ENCODE results near the gene GNG4.
"Not testable (repeated sequence)": the region's sequence is repeated elsewhere in the genome, so short reads cannot be mapped to it uniquely, and the experiment has no call there.

Gene GNG4

DNA sequence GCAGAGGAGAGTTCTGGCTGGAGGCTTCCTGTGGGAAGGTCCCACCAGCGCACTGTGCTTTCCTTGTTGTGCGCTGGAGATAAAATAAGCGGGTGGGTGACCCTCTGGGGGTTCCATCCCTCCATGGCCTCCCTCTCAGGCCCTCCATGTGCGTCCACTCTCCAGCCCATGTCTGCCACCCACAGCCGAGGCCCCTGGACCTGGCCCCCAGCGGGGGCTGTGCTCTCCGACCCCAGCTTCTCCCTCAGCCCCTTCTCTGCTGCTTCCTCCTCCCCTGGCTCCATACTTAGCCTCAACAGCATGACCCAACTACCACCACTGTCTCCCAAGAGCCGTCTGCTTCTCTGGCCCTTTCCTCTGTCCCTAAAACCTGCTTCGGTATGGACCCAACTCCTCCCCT, 61.4 kb downstream of the GNG4 start:
- no peak for DNase-seq (ENCODE audit: insufficient read length, low spot score)
- no peak for FAIRE-seq

DNA sequence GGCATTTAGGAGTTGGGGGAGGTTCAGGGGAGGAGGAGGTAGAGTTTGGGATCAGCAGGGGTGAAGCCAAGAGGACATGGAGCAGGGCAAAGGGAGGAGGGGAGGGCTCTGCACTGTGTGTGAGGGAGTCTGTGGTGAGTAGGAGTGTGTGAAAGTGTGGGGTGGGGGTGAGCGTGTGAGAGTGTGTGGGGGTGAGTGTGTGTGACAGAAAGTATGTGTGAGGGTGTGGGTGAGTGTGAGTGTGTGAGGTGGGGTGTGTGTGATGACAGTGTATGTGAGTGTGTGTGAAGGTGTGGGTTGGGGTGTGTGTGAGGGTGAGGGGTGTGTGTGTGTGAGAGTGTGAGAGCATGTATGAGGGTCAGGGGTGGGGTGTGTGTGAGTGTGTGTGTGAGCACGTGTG, 62.6 kb downstream of the GNG4 start:
- FAIRE-seq (no peak), DNase-seq (ENCODE audit: insufficient read length, low spot score) (no peak)

DNA sequence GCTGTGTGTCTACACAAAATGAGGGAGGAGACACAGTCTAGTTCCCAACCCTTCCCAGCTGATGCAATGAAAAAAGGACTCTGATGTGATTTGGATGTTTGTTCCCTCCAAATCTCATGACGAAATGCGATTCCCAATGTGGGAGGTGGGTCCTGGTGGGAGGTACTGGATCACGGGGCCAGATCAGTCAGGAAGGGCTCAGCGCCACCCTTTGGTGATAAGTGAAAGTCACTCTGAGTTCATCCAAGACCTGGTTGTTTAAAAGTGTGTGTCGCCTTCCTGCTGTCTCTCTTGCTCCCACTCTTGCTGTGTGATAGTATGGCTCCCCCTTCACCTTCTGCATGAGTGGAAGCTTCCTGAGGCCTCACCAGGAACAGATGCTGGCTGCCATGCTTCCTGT, 63.2 kb downstream of the GNG4 start:
- no peak for FAIRE-seq

DNA sequence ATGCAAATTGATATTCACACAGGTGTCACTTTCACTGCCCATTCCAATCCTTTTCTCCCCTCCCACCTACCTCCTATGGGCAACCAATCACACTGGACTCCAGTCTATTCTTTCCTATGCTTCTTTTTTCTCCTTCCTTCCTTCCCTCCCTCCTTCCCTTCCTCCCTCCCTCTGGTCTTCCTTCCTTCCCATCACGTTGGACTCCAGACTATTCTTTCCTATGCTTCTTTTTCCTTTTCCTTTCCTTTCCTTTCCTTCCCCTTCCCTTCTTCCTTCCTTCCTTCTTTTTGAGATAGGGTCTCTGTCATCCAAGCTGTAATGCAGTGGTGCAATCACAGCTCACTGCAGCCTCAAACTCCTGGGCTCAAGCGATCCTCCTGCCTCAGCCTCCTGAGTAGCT, 64.6 kb downstream of the GNG4 start:
- FAIRE-seq (no peak), DNase-seq (ENCODE audit: insufficient read length, low spot score) (no peak)

More for the DNA sequence above, 63.2 kb downstream of the GNG4 start:
- no peak for DNase-seq (ENCODE audit: insufficient read length, low spot score)

DNA sequence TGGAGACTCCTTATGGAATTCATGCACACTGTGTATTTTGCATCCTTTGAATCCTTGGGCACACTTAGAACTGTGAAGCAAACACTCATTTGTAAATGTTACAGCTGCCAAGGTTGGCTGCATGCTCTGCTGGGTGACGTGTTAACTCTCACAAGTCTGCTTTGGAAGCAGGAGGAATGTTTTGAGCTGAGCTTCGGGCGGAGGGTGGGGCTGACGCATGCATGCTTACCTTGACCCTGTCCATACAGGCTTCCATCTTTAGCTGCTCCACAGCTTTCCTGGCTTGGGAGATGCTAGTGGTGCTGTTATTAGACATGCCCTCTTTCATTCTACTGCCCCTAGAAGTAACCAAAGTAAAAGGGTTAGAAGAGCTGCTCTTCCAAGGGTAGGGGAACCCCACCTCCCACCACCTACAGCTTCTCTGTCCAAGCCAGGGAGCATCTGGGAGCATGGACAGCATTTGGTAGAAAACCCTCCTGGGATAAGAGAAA, 66.0 kb downstream of the GNG4 start:
- FAIRE-seq = no peak
- no peak for DNase-seq (ENCODE audit: insufficient read length, low spot score)

DNA sequence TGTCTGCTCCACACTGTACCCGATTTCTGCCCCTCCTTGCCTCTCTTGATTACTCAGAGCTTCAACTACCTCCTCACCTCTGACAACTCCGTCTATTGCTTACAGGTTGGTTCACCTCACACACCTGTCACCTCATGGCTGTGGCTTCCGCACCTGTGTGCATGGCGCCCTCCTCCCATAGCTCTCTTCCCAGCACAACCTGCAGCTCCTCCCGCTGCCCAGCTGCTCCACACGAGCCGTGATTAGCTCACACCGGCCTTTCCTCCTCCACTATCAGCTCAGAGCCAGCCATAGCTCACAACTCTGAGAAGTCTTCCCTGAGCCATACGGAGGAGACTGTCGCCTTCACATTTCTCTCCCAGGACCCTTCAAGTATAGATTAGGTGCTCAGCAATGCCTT, 67.5 kb downstream of the GNG4 start:
- no peak for DNase-seq (ENCODE audit: insufficient read length, low spot score)
- FAIRE-seq = no peak

DNA sequence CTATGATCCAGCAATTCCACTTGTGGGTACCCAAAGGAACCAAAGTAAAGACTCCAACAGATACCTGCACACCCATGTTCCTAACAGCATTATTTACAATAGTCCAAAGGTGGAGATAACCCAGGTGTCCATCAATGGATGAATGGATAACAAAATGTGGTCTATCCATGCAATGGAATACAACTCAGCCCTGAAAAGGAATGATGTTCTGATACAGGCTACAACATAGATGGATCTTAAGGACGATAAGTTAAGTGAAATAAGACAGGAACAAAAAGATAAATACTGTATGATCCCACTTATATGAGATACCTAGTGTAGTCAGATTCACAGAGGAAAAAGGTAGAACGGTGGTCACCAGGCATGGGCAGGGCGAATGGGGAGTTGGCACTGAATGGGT, 69.7 kb downstream of the GNG4 start:
- DNase-seq (ENCODE audit: insufficient read length, low spot score) = no peak
- no peak for FAIRE-seq

DNA sequence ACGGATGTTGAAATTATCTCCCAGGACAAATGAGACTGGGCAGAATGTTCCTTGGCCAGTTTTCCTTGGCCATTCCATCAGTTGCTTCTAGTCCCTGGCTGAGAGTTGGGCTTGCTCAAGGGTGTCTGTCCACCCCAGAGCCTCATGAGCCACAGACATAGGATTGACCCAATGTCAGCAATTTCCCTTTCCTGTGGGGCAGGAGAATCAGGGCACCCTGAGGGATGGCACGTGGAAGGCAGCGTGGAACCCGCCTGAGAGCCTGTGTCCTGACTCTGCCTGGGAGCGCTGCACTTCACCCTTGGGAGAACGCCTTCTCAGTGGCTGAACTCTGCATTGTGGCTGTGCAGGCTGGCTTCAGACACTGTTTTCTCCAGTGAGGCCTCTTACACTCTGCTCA, 74.0 kb downstream of the GNG4 start:
- FAIRE-seq (no peak), DNase-seq (ENCODE audit: insufficient read length, low spot score) (no peak)

DNA sequence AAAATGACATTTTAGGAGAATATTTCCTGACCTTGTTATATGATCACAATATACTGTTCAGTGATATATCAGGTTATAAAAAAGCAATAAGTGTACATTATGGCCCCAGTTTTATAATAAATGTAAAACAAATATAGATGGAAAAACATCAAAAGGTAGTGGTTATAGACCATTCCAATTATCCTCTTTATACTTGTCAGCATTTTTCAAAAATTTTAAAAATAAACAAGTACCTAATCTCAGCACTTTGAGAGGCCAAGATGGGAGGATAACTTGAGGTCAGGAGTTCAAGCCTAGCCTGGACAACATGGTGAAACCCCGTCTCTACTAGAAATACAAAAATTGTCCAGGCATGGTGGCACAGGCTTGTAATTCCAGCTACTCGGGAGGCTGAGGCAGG, 75.7 kb downstream of the GNG4 start:
- DNase-seq (ENCODE audit: insufficient read length, low spot score) (no peak), FAIRE-seq (no peak)

DNA sequence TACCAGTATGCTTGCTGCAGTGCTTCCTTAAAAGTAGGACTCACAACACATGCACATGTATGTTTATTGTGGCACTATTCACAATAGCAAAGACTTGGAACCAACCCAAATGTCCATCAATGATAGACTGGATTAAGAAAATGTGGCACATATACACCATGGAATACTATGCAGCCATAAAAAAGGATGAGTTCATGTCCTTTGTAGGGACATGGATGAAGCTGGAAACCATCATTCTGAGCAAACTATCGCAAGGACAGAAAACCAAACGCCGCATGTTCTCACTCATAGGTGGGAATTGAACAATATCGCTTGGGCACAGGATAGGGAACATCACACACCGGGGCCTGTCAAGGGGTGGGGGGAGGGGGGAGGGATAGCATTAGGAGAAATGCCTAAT, 76.6 kb downstream of the GNG4 start:
- not testable (repeated sequence) for FAIRE-seq; DNase-seq (ENCODE audit: insufficient read length, low spot score)

DNA sequence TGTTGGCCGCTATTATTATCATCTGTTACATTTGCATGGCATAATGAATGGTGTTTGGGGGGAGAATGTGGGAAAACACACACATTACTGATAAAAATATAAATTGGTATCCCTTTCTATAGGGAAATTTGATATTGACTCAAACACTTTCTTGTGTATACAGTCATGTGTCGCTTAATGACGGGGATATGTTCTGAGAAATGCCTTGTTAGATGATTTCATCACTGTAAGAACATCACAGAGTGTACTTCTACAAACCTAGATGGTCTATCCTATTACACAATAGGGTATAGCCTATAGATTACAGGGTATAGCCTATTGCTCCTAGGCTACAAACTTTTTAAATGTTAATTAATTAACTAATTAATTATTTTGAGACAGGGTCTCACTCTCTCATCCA, 78.1 kb downstream of the GNG4 start:
- DNase-seq (ENCODE audit: insufficient read length, low spot score) = no peak
- FAIRE-seq = no peak

DNA sequence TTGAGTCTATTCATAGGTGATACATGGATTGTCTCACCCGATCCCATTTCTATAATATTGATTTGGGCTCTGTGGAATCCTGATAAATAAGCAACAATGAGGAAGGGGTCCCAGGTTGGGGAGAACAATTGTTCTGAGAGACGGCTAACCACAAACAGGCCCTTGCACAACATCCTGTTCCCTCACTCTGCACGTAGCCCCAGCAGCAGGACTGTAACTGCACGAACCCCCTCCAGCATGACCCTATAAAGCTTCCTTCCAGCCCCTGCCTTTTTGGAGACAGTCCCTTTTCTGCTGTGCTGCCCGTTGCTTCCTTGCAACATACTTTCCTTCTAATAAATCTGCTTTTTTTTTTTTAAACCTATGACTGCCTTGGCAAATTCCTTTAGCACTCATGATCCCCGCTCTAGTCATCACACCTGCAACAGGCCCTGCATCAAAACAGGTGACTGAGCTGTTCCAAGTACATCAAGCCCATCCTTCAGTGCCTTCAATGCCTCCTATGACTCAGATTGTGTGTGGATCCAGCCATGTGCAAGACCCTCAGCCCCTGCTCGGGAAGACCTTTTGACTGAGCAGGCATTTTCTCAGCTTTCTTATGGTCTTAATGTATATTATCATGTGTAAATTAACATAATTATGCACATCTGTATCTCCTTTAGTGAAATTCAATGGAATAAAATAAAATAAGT, 81.6 kb downstream of the GNG4 start:
- no peak for DNase-seq (ENCODE audit: insufficient read length, low spot score)
- no peak for FAIRE-seq

DNA sequence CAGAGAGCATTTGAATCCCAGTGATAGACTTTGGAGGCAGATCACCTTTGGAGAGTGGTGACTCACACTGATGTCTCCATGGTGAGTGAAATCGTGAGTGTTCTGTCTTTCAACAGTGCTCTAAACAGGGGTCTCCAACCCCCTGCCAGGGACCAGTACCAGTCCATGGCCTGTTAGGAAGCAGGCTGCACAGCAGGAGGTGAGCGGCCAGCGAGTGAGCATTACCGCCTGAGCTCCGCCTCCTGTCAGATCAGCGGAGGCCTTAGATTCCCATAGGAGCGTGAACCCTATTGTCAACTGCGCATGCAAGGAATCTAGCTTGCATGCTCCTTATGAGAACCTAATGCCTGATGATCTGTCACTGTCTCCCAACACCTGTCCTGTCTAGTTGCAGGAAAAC, 83.5 kb downstream of the GNG4 start:
- no peak for DNase-seq (ENCODE audit: insufficient read length, low spot score)
- FAIRE-seq = no peak

DNA sequence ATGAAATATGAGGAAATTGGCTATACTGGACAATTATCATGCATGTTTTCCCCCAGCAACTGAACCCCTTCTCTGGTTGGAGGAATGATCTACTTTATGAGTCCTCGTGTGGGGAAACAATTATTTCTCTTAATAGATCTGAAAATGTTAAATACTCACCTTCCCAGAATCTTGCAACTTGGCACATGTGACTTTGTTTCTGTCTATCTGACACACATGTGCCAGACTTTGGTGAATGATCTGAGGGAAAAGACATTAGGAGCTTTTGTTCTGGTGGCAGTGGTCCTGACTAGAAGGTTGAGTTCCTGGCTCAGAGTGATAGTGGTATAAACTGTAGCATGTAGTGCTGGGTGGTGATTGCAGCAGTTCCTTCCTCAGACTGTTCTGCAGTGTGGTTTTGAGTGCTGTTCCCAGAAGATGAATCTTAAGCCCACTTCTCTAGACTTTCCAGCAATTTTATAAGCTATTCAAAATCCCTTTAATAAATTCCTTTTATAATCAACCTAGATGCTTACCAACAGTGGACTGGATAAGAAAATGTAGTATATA, 86.0 kb downstream of the GNG4 start:
- no peak for FAIRE-seq
- no peak for DNase-seq (ENCODE audit: insufficient read length, low spot score)

DNA sequence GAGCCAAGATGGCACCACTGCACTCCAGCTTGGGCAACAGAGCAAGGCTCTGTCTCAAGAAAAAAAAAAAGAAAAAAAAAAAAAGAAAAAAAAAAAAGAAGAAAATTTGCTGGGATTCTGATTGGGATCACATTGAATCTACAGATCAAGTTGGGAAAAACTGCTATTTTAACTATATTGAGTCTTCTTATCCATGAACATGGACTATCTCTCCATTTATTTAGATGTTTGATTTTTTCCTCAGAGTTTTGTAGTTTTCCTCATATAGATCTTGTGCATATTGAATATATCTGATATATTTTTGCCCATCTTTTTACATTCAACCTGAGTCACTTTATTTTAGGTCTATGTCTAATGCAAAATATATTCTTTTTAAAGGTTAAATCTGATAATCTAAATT, 87.0 kb downstream of the GNG4 start:
- DNase-seq (ENCODE audit: insufficient read length, low spot score) = no peak
- no peak for FAIRE-seq

DNA sequence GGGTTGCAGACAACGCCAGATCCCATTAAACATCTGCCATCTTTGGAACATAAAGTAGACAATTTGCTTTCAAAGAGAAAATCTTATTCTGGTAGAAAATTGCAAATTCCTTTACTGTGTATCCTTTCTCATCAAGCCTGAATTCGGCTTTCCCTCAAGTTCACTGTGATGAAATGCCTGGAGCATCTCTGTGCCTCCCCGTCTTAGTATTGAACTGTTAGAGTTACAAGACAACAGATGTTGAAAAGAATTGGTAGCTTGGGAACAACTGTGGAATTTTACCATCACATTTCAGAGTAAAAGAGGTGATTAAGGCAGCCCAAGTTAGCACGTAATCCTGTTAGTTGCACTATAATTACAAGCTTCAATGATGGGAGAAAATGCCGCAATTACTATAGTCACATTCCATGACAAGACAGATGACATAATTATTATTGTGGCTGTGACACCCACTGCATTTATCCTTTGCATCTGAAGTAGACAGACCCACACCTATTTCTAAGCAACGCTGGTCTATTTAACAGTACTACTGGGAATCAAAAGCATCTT, 90.9 kb downstream of the GNG4 start:
- DNase-seq (ENCODE audit: insufficient read length, low spot score) (no peak), FAIRE-seq (no peak)

DNA sequence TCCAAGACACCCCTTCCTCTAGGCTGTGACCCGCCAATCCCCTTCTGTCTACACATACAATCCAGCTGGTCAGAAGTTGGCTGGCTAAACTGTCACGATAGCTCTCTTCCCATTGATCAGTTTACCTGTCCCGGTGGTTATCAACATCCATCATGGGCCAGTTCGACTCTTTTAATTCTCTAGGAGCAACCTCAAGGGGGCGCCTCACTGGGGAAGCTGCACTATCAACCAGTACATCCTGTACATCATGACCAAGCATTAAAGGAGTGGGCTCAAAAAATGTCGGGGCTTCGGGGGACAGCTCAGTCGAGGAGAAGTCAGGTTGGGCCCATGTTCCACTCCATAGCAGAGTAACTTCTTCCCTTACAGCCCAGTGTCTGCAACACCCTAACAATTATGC, 92.1 kb downstream of the GNG4 start:
- DNase-seq (ENCODE audit: insufficient read length, low spot score) = no peak
- no peak for FAIRE-seq

DNA sequence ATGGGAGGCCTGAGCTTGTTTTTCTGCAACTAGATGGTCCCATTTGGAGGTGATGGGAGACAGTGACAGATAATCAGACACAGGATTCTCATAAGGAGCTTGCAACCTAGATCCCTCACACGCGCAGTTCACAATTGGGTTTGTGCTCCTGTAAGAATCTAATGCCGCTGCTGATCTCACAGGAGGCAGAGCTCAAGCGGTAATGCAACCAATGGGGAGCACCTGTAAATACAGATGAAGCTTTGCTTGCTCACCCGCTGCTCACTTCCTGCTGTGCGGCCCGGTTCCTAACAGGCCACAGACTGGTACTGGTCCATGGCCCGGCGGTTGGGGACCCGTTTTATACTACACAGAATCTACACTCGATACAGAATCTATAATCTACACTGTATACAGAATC, 92.8 kb downstream of the GNG4 start:
- DNase-seq (ENCODE audit: insufficient read length, low spot score) (no peak), FAIRE-seq (no peak)

DNA sequence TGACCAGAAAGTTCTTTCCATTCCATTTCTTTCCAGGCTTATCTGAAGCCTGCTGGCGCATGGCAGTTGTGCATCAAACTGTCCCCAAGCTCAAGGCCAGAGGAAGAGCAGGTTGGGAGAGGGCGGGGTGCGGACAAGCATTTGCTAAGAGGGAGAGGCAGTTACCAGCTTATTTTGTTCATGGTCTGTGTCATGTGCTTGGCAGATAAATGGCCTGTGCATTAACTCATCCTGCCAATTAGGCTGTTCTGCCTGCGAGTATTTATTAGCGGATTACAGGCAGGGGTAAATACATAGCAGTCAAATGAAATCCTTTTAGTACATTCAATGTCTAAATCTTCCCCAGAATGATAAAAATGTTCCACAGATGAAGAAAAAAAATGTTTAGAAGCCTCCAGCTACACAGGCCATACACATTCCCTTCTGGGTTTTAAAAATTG, 96.5 kb downstream of the GNG4 start:
- no peak for DNase-seq (ENCODE audit: insufficient read length, low spot score)
- FAIRE-seq = no peak

DNA sequence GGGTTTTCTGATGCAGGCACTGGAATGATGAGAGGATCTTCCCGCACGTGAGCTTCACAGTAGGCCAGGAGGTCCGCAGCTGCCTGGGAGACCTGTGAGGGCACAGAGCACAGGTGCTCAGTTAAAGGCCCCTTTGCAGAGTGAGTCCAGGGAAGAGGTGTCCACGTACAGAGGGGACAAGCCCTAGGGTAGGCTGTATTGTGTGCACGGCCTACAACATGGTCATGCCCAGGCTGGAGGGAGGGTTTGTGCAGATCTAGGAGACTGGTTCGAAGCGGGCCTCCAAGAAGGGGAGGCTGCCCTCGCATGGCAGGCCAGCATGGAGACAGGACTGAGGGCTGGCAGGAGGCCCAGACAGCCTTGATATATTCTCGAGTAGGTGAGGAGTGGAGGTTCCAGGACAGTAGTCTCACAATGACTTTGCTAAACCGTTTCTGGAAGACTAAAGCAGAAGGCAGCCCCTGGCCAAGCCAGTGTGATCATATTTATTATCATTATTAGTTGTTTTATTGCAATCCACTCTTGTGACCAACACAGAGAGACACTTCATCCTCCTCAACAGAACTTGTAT, 97.4 kb downstream of the GNG4 start:
- no peak for DNase-seq (ENCODE audit: insufficient read length, low spot score)
- no peak for FAIRE-seq

DNA sequence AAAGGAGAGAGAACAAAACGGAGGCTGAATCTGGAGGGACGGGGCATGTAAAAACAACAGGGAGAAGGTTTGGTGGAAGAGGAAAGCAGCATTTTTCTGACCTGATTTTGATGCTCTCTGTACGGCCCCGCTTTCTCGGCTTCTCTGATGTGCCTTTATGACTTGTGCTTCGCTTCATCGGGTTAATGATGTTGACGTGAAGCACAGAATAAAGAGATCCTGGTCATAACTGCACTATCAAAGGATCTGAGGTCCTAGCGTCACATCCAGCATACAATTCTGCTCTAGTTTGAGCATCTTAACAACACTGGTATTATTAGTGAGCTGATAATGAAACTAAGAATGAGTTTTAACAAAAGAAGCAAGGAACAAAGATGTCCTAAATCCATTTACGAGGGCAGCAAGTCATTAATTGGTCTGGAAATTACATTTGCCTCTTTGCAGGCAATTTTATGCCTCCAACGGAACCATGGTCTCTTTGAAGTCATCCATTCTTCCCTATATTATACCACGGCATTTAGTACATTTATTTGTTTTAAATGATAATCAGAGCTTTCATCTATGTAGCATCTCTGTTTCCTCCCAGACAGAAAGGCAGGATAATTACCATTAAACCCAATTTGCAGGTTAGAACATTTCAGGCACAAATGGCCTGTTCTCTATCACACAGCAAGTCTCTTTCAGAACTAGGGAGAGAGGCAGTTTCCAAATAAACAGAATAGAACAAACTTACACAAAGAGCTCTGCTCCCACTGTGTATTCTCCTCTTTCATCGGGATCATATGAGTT, 100.0 kb downstream of the GNG4 start:
- FAIRE-seq (no peak), DNase-seq (ENCODE audit: insufficient read length, low spot score) (no peak)
